GM12878 (cell line): ENCODE results near the gene CNPY2. TPM values are rescaled to one million over a fixed set of nuclear protein-coding genes. Genes with fewer than 3 reads are reported as not detected.

Experiments used
- ATAC-seq: fragments of 200-7000 bp; cut with Tn5 transposase; 3 replicates; pipeline ENCODE4 v1.9.1; 2020; ENCODE audit warnings: mild to moderate bottlenecking, moderate library complexity
- BruUV-seq: library from RNA; stranded (reverse); fragments of 400-500 nt; replicated peaks from 2 replicates; lab custom pipeline; 2021; lab: Mats Ljungman, UMichigan
- CTCF ChIA-PET: fragments of 300-600 bp; sonication (Branson Sonifier 250); formaldehyde crosslinking; extraction: SDS; loops from one replicate; lab custom pipeline; 2021; ENCODE audit warnings: inconsistent platforms; lab: Yijun Ruan, JAX
- POLR2A ChIA-PET: fragments of 350-600 bp; formaldehyde crosslinking; extraction: SDS; loops from one replicate; lab custom pipeline; 2021; ENCODE audit warnings: inconsistent platforms; lab: Charles Lee
- RAD21 ChIA-PET: fragments of 300-600 bp; sonication (Branson Sonifier 250); formaldehyde crosslinking; loops from one replicate; lab custom pipeline; 2023; ENCODE audit warnings: antibody characterized with exemption; ENCODE audit not compliant: unreplicated experiment; lab: Charles Lee
- SMC1A ChIA-PET: fragments of 300-600 bp; sonication (Branson Sonifier 250); formaldehyde crosslinking; loops from one replicate; lab custom pipeline; 2023; ENCODE audit not compliant: unreplicated experiment, uncharacterized antibody; lab: Charles Lee
- DNase-seq: peaks from one replicate; pipeline ENCODE4 v3.0.0-alpha.2; 2011; ENCODE audit warnings: low read depth, low spot score
- FAIRE-seq: peaks from 3 replicates; lab custom pipeline; 2011; peaks lifted over from hg19 to GRCh38; lab: Jason Lieb, UNC
- H2AFZ ChIP-seq: 2 replicates; pipeline ENCODE4 v1.6.0; 2011; ENCODE audit warnings: low read depth, low read length, control low read depth; ENCODE audit not compliant: control insufficient read depth
- H3K27ac ChIP-seq: 2 replicates; pipeline ENCODE4 v1.5.1; 2011; ENCODE audit warnings: control low read depth; ENCODE audit not compliant: control insufficient read depth, insufficient read depth
- H3K27me3 ChIP-seq, 2 experiments: replicated peaks in 1 of 2; 2 replicates each; pipeline versions ENCODE4 v1.6.0 to v1.6.1; 2011; ENCODE audit warnings: low read length in 1 of 2; ENCODE audit not compliant: control insufficient read depth in 2 of 2, insufficient read depth in 2 of 2
- H3K36me3 ChIP-seq, 2 experiments: 2 replicates each; pipeline ENCODE4 v1.5.1; 2011; ENCODE audit warnings: low read length in 1 of 2; ENCODE audit not compliant: control insufficient read depth in 2 of 2, insufficient read depth in 2 of 2
- H3K4me1 ChIP-seq: 2 replicates; pipeline ENCODE4 v1.6.1; 2011; ENCODE audit warnings: mild to moderate bottlenecking, low read length, moderate library complexity, mixed read lengths; ENCODE audit not compliant: control insufficient read depth, insufficient read depth
- H3K4me2 ChIP-seq: 2 replicates; pipeline ENCODE4 v1.6.0; 2011; ENCODE audit warnings: control low read depth; ENCODE audit not compliant: control insufficient read depth, insufficient read depth
- H3K4me3 ChIP-seq: fragments of 200-600 bp; sonication (generic); 2 replicates; pipeline ENCODE4 v1.5.1; 2016
- H3K79me2 ChIP-seq: 2 replicates; pipeline ENCODE4 v1.6.0; 2011; ENCODE audit warnings: low read length; ENCODE audit not compliant: control insufficient read depth, insufficient read depth
- H3K9ac ChIP-seq: 2 replicates; pipeline ENCODE4 v1.8.0; 2011; ENCODE audit warnings: low read length, control low read depth, mixed read lengths; ENCODE audit not compliant: control insufficient read depth, insufficient read depth
- H3K9me3 ChIP-seq: replicated peaks from 3 replicates; pipeline ENCODE4 v1.5.1; 2011; ENCODE audit warnings: mild to moderate bottlenecking, low read length; ENCODE audit not compliant: control insufficient read depth, insufficient read depth
- H4K20me1 ChIP-seq: 2 replicates; pipeline ENCODE4 v1.6.0; 2011; ENCODE audit not compliant: control insufficient read depth, insufficient read depth
- ATF7 ChIP-seq: fragments of 450-650 bp; IDR thresholded peaks from 2 replicates; pipeline ENCODE4 v1.6.1; 2016; ENCODE audit warnings: low read depth, mild to moderate bottlenecking
- E2F8 ChIP-seq: fragments of 450-650 bp; IDR thresholded peaks from 2 replicates; pipeline ENCODE4 v1.6.1; 2018; ENCODE audit warnings: mild to moderate bottlenecking, low read depth, moderate library complexity; ENCODE audit not compliant: partially characterized antibody
- E4F1 ChIP-seq: fragments of 450-650 bp; IDR thresholded peaks from 2 replicates; pipeline ENCODE4 v1.6.1; 2018; ENCODE audit warnings: borderline replicate concordance, mild to moderate bottlenecking; ENCODE audit not compliant: partially characterized antibody
- NFYA ChIP-seq: IDR thresholded peaks from 2 replicates; pipeline ENCODE4 v1.6.1; 2011; ENCODE audit warnings: low read depth, mild to moderate bottlenecking, low read length, improper control_type of control experiment, borderline replicate concordance
- PAX5 ChIP-seq: IDR thresholded peaks from 2 replicates; pipeline ENCODE4 v1.6.1; 2011; ENCODE audit warnings: low read depth, low read length, borderline replicate concordance
- POLR2A ChIP-seq: IDR thresholded peaks from 2 replicates; pipeline ENCODE4 v1.6.1; 2011; ENCODE audit warnings: low read depth, mild to moderate bottlenecking, low read length
- PRDM15 ChIP-seq: fragments of 450-650 bp; formaldehyde crosslinking; IDR thresholded peaks from 2 replicates; pipeline ENCODE4 v1.4.0; 2020; ENCODE audit warnings: mild to moderate bottlenecking, moderate library complexity
- RAD51 ChIP-seq: fragments of 450-650 bp; IDR thresholded peaks from 2 replicates; pipeline ENCODE4 v1.6.1; 2016; ENCODE audit warnings: moderate library complexity, mild to moderate bottlenecking, inconsistent platforms
- RFX5 ChIP-seq: IDR thresholded peaks from 2 replicates; pipeline ENCODE4 v1.6.1; 2011; ENCODE audit warnings: low read depth, low read length, improper control_type of control experiment
- SMC3 ChIP-seq: IDR thresholded peaks from 2 replicates; pipeline ENCODE4 v1.6.1; 2011; ENCODE audit warnings: low read length, improper control_type of control experiment, borderline replicate concordance
- SRF ChIP-seq, 2 experiments: IDR thresholded peaks; 2 replicates each; pipeline ENCODE4 v1.6.1; 2011; ENCODE audit warnings: low read depth in 2 of 2, low read length in 2 of 2, mild to moderate bottlenecking in 1 of 2, moderate library complexity in 1 of 2
- ZNF24 ChIP-seq: fragments of 450-650 bp; IDR thresholded peaks from 2 replicates; pipeline ENCODE4 v1.6.1; 2017; ENCODE audit warnings: antibody characterized with exemption, mild to moderate bottlenecking
- ZNF274 ChIP-seq: IDR thresholded peaks from one replicate; pipeline ENCODE4 v1.8.0; 2011; ENCODE audit not compliant: insufficient read length, insufficient read depth
- ZNF384 ChIP-seq: IDR thresholded peaks from 2 replicates; pipeline ENCODE4 v1.6.1; 2012; ENCODE audit warnings: low read depth, mild to moderate bottlenecking, low read length, improper control_type of control experiment, borderline replicate concordance
- WGBS: methylation state at CpG from one replicate; pipeline ENCODE4 v1.1.6; 2016; ENCODE audit warnings: low lambda C conversion rate; ENCODE audit not compliant: insufficient replicate concordance, insufficient coverage; ENCODE audit errors: missing lambda C conversion rate; 5-methylcytosine and 5-hydroxymethylcytosine counted together
- in situ Hi-C: fragments of 300-500 bp; cut with MboI; formaldehyde crosslinking; loops from 9 replicates; pipeline ENCODE4 v1.14.3; 2018; ENCODE audit warnings: mixed read lengths
- intact Hi-C: fragments of 100-400 bp; cut with micrococcal nuclease; formaldehyde crosslinking; loops from one replicate; pipeline ENCODE4 v1.14.2; 2022; ENCODE audit not compliant: unreplicated experiment
- polyA plus RNA-seq, 11 experiments: library from polyadenylated mRNA; depleted of rRNA in 4 of 11; unstranded in 6 of 11; stranded (reverse) in 5 of 11; fragments of >200 nt; fragmentation: Nextera tagmentation in 4 of 11; fragmentation: Illumina TruSeq in 1 of 11; extraction: Ambion mirVana in 4 of 11; extraction: Trizol in 1 of 11; gene quantifications; 1 replicate in 1 of 11; 2 replicates in 10 of 11; pipeline versions ENCODE4 v1.2.1 to v1.2.3, GENCODE V29; 2011 to 2016; ENCODE audit warnings: inconsistent platforms in 2 of 11, missing spikeins in 2 of 11, low read depth in 1 of 11
- total RNA-seq, 4 experiments: library from RNA; depleted of rRNA in 3 of 4; stranded (reverse); fragments of >200 nt in 3 of 4; fragmentation: Illumina TruSeq in 1 of 4; extraction: Trizol in 1 of 4; gene quantifications; 2 replicates each; pipeline versions ENCODE4 v1.2.1 to v1.2.3, GENCODE V29; 2013 to 2021

Gene CNPY2
- total and polyA plus RNA-seq, 10 of the 15 experiments (the other 5 are each of a cell fraction or from before 2014, with no cell fraction given) = 25.0 to 276 (median 87.8) TPM

- no peak for TF ChIP-seq E4F1
- TF ChIP-seq PAX5 = no peak
- no peak for TF ChIP-seq E2F8
- no peak for TF ChIP-seq ZNF24
These were observed 15.2 kb upstream of the CNPY2 start (continued) for GRCh38 chr12:56330936-56331490.

- no peak overlapping the region for H3K9ac ChIP-seq
- DNase-seq (no peak), ATAC-seq (no peak), FAIRE-seq (no peak)
- ChIA-PET RAD21 (no interaction called here), POLR2A (interaction anchor here (0.6 to 1.4 kb wide), 2 partner anchors 9 to 32 kb away, joined by 3 to 4 read pairs; no protein-coding TSS in a partner anchor), CTCF (interaction anchor here (2.5 kb wide), 1 partner anchor 137 kb away, joined by 6 read pairs; no protein-coding TSS in a partner anchor), SMC1A (interaction anchor here (0.7 kb wide), 1 partner anchor 137 kb away, joined by 4 read pairs; no protein-coding TSS in a partner anchor)
- H2AFZ ChIP-seq = no peak overlapping the region
- no peaks in the 10 kb centered on the region for H3K79me2 ChIP-seq
- WGBS = 100% methylated on average over 6 of the region's 6 CpGs
- no peaks in the 10 kb centered on the region for H3K4me1 ChIP-seq
- H3K4me3 ChIP-seq = no peak overlapping the region
- peaks cover 0 to 16% of the 10 kb centered on the region in 2 experiments; a peak in 3 of 4 replicates for H3K36me3 ChIP-seq
- H3K9me3 ChIP-seq = no peaks in the 10 kb centered on the region
- no peaks in the 10 kb centered on the region for H4K20me1 ChIP-seq
- no peak overlapping the region for H3K4me2 ChIP-seq
- H3K27ac ChIP-seq = no peak overlapping the region
- intact Hi-C loops (no loop called here), in situ Hi-C loops (no loop called here)
- no peaks in the 10 kb centered on the region for H3K27me3 ChIP-seq
- BruUV-seq = no TSS peak
- TF ChIP-seq RFX5 (no peak), NFYA (no peak), PRDM15 (no peak), SMC3 (no peak), POLR2A (no peak), ATF7 (no peak), RAD51 (no peak), SRF (IDR thresholded peaks at IDR 0.05; ENCODE audit: low read depth in 2 of 2, low read length in 2 of 2) (no peak), ZNF384 (no peak), ZNF274 (no peak)
These were observed 10.7 kb upstream of the CNPY2 start for GRCh38 chr12:56326533-56326932.
